ENCODE measurements around the gene CFAP251.

DNA sequence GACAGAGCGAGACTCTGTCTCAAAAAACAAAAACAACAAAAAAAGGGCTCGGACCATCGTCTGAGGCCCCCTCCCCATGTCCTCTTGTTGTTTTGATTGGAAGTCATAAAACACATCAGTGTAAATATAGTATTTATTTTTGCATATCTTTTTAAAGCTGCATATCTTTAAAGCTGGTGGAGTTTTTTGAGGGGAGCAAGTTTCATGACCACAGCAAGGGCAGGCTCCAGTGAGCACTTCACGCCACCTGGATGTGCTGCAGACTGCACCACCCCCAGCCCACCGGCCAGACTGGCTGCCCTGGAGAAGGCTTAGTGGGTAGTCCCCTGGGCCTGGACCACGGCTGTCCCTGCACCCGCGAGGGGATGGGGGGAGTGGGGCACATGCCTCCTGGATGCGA, 91.3 kb downstream of the CFAP251 start:
- TF ChIP-seq, protein P1, sequence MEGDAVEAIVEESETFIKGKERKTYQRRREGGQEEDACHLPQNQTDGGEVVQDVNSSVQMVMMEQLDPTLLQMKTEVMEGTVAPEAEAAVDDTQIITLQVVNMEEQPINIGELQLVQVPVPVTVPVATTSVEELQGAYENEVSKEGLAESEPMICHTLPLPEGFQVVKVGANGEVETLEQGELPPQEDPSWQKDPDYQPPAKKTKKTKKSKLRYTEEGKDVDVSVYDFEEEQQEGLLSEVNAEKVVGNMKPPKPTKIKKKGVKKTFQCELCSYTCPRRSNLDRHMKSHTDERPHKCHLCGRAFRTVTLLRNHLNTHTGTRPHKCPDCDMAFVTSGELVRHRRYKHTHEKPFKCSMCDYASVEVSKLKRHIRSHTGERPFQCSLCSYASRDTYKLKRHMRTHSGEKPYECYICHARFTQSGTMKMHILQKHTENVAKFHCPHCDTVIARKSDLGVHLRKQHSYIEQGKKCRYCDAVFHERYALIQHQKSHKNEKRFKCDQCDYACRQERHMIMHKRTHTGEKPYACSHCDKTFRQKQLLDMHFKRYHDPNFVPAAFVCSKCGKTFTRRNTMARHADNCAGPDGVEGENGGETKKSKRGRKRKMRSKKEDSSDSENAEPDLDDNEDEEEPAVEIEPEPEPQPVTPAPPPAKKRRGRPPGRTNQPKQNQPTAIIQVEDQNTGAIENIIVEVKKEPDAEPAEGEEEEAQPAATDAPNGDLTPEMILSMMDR (IDR thresholded peaks at IDR 0.05; ENCODE audit: poor library complexity) = no peak
- no peak for TF ChIP-seq EZH2 (IDR thresholded peaks at IDR 0.05; ENCODE audit: borderline replicate concordance)
- TF ChIP-seq EZH2phosphoT487 (IDR thresholded peaks at IDR 0.05; ENCODE audit: low read depth, severe bottlenecking, unreplicated experiment) = no peak
